Melanocyte of skin (primary cell): Measurements from ENCODE around the gene P2RY1. TPM values are rescaled to one million over a fixed set of nuclear protein-coding genes. Genes with fewer than 3 reads are reported as not detected.

Experiments
- small RNA-seq, 2 donors: library from RNA; depleted of rRNA; stranded (forward); fragments of <200 nt; gene quantifications; one replicate each; pipeline ENCODE3, GENCODE V24; 2012
- total RNA-seq, 2 donors: library from RNA; depleted of rRNA; stranded (reverse); fragments of >200 nt; gene quantifications; 2 replicates each; pipeline ENCODE4 v1.2.3, GENCODE V29; 2012

The P2RY1 gene
- total RNA-seq, result 1 to 10 TPM; 2.4 to 4.7 TPM

GRCh38 chr3:152834776-152835600 is at the start of gene P2RY1:
Gene P2RY1, plus strand, starts transcription at chr3:152835131. Its CDS starts 652 bp downstream, at chr3:152835783.

Small RNA genes lying within 50 kb of the gene (small RNA-seq; reads per million reads assigned to genes)
- 0 reads per million in 2 donors for gene ATP5MGP5
